Keratinocyte (primary cell): ENCODE results near the gene ABLIM1. TPM values are rescaled to one million over a fixed set of nuclear protein-coding genes. Genes with fewer than 3 reads are reported as not detected.

Experiments
- DNase-seq: peaks from one replicate; pipeline ENCODE4 v3.0.0-alpha.2; 2011; ENCODE audit warnings: low read depth, missing footprints, low spot score
- FAIRE-seq: peaks from 2 replicates; lab custom pipeline; 2011; peaks lifted over from hg19 to GRCh38; lab: Jason Lieb, UNC
- H2AFZ ChIP-seq: 2 replicates; pipeline ENCODE4 v1.6.0; 2012; ENCODE audit warnings: low read length, control low read depth, inconsistent platforms; ENCODE audit not compliant: control insufficient read depth
- H3K27ac ChIP-seq: 2 replicates; pipeline ENCODE4 v1.5.1; 2011; ENCODE audit warnings: low read length; ENCODE audit not compliant: control insufficient read depth, insufficient read depth
- H3K27me3 ChIP-seq: 3 replicates; pipeline ENCODE4 v1.6.0; 2011; ENCODE audit warnings: low read length; ENCODE audit not compliant: control insufficient read depth, insufficient read depth; ENCODE audit errors: extremely low read depth
- H3K36me3 ChIP-seq, 2 experiments: 2 replicates in 1 of 2; 3 replicates in 1 of 2; pipeline ENCODE4 v1.5.1; 2011; ENCODE audit warnings: low read length in 2 of 2, mild to moderate bottlenecking in 1 of 2; ENCODE audit not compliant: control insufficient read depth in 2 of 2, insufficient read depth in 2 of 2; ENCODE audit errors: extremely low read depth in 1 of 2
- H3K4me1 ChIP-seq: 3 replicates; pipeline ENCODE4 v1.5.1; 2011; ENCODE audit warnings: low read length; ENCODE audit not compliant: control insufficient read depth, insufficient read depth; ENCODE audit errors: extremely low read depth
- H3K4me2 ChIP-seq: 3 replicates; pipeline ENCODE4 v1.6.0; 2011; ENCODE audit warnings: low read depth, low read length; ENCODE audit not compliant: control insufficient read depth, insufficient read depth; ENCODE audit errors: extremely low read depth
- H3K4me3 ChIP-seq, 3 experiments: fragments of 200-600 bp in 1 of 3; sonication (generic) in 1 of 3; 2 replicates in 2 of 3; 3 replicates in 1 of 3; pipeline ENCODE4 v1.5.1; 2011 to 2016; ENCODE audit warnings: low read length in 3 of 3, mild to moderate bottlenecking in 3 of 3, control low read depth in 2 of 3, inconsistent platforms in 1 of 3, low read depth in 1 of 3, mixed read lengths in 1 of 3, mixed run types in 1 of 3, moderate library complexity in 1 of 3; ENCODE audit not compliant: control insufficient read depth in 2 of 3, insufficient read depth in 2 of 3; ENCODE audit errors: extremely low read depth in 1 of 3
- H3K79me2 ChIP-seq: 2 replicates; pipeline ENCODE4 v1.6.0; 2012; ENCODE audit warnings: low read length; ENCODE audit not compliant: control insufficient read depth, insufficient read depth
- H3K9ac ChIP-seq: 3 replicates; pipeline ENCODE4 v1.6.0; 2011; ENCODE audit warnings: low read length; ENCODE audit not compliant: control insufficient read depth, insufficient read depth; ENCODE audit errors: extremely low read depth
- H3K9me1 ChIP-seq: 3 replicates; pipeline ENCODE4 v1.6.0; 2011; ENCODE audit warnings: low read length; ENCODE audit not compliant: control insufficient read depth, insufficient read depth; ENCODE audit errors: extremely low read depth
- H3K9me3 ChIP-seq: 2 replicates; pipeline ENCODE4 v1.5.1; 2012; ENCODE audit warnings: low read depth, low read length; ENCODE audit not compliant: control insufficient read depth
- H4K20me1 ChIP-seq: 3 replicates; pipeline ENCODE4 v1.6.0; 2011; ENCODE audit warnings: low read length; ENCODE audit not compliant: control insufficient read depth, insufficient read depth; ENCODE audit errors: extremely low read depth
- EZH2 ChIP-seq: IDR thresholded peaks from one replicate; pipeline ENCODE4 v1.6.1; 2012; ENCODE audit warnings: inconsistent platforms, mild to moderate bottlenecking, low read length, moderate library complexity
- dilution Hi-C: fragments of 300-500 bp; cut with MboI; formaldehyde crosslinking; loops from one replicate; pipeline ENCODE4 v1.7.0; 2020; ENCODE audit warnings: low sequenced_read_pairs; ENCODE audit not compliant: extremely low pct_ligation_motif_present
- polyA plus RNA-seq, 5 experiments: library from polyadenylated mRNA; depleted of rRNA in 3 of 5; stranded (reverse) in 3 of 5; stranded (forward) in 1 of 5; unstranded in 1 of 5; fragments of >200 nt; gene quantifications; 1 replicate in 1 of 5; 2 replicates in 3 of 5; 3 replicates in 1 of 5; pipeline versions ENCODE4 v1.2.1 to v1.2.3, GENCODE V29; 2011 to 2012; ENCODE audit warnings: missing spikeins in 2 of 5, low read depth in 1 of 5, low replicate concordance in 1 of 5
- TF ChIP-seq, protein P1 (sequence below), 3 experiments: IDR thresholded peaks in 1 of 3; conservative IDR thresholded peaks in 1 of 3; optimal IDR thresholded peaks in 1 of 3; 2 replicates in 2 of 3; 3 replicates in 1 of 3; pipeline versions ENCODE3 to v1.5.1; 2011; ENCODE audit warnings: low read length in 3 of 3, mild to moderate bottlenecking in 3 of 3, moderate library complexity in 2 of 3, control low read depth in 1 of 3, inconsistent platforms in 1 of 3; ENCODE audit not compliant: insufficient read depth in 2 of 3; ENCODE audit errors: extremely low read depth in 1 of 3

ABLIM1 gene
- polyA plus RNA-seq, 1 donor (not counting 4 experiments of a cell fraction or from before 2014, with no cell fraction given), result 55.2 TPM

DNA sequence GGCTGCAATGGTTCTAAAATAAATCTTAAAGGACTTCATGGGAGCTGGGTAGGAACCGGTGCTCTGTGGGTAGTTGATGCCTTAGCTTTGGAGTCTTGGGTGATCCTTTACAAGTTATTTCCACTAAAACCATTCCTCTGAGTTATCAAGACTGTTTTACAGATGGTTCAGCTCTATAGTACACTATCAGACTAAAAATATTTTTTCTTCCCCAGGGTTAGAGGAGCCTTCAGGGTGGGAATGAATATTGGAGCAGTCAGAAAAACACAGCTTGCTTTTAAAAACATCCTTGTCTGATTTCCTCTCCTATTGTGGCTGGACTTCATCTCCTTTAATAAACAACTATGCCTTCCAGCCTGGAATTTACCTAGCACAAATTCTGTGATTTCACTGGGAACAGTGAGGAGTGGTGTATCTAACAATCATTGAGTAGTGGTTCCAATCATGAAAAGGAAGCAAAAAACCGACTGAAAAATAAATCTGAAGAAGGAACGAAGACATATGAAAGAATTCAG lies 151.1 kb downstream of the ABLIM1 start:
- no peak for FAIRE-seq
- TF ChIP-seq, protein P1, sequence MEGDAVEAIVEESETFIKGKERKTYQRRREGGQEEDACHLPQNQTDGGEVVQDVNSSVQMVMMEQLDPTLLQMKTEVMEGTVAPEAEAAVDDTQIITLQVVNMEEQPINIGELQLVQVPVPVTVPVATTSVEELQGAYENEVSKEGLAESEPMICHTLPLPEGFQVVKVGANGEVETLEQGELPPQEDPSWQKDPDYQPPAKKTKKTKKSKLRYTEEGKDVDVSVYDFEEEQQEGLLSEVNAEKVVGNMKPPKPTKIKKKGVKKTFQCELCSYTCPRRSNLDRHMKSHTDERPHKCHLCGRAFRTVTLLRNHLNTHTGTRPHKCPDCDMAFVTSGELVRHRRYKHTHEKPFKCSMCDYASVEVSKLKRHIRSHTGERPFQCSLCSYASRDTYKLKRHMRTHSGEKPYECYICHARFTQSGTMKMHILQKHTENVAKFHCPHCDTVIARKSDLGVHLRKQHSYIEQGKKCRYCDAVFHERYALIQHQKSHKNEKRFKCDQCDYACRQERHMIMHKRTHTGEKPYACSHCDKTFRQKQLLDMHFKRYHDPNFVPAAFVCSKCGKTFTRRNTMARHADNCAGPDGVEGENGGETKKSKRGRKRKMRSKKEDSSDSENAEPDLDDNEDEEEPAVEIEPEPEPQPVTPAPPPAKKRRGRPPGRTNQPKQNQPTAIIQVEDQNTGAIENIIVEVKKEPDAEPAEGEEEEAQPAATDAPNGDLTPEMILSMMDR (optimal IDR thresholded peaks at IDR 0.05 in 1 of 3, IDR thresholded peaks at IDR 0.05 in 1 of 3, conservative IDR thresholded peaks at IDR 0.05 in 1 of 3; ENCODE audit: extremely low read depth in 1 of 3, insufficient read depth in 2 of 3, low read length in 3 of 3), result no peak
- TF ChIP-seq EZH2, result no peak
- H3K9me1 ChIP-seq, result no peaks in the 10 kb centered on the region
- DNase-seq, result no peak
- peaks cover 23% of the 10 kb centered on the region for H3K4me1 ChIP-seq
- H3K9me3 ChIP-seq, result no peaks in the 10 kb centered on the region
- no peaks in the 10 kb centered on the region for H4K20me1 ChIP-seq
- no peak overlapping the region for H3K27ac ChIP-seq
- H3K4me3 ChIP-seq, result no peak overlapping the region
- no peak overlapping the region for H2AFZ ChIP-seq
- no peaks in the 10 kb centered on the region for H3K27me3 ChIP-seq
- no peak overlapping the region for H3K4me2 ChIP-seq
- H3K79me2 ChIP-seq, result no peaks in the 10 kb centered on the region
- dilution Hi-C loops, result no loop called here
- no peak overlapping the region for H3K9ac ChIP-seq
- H3K36me3 ChIP-seq, result peaks cover 0 to 1% of the 10 kb centered on the region in 2 experiments

DNA sequence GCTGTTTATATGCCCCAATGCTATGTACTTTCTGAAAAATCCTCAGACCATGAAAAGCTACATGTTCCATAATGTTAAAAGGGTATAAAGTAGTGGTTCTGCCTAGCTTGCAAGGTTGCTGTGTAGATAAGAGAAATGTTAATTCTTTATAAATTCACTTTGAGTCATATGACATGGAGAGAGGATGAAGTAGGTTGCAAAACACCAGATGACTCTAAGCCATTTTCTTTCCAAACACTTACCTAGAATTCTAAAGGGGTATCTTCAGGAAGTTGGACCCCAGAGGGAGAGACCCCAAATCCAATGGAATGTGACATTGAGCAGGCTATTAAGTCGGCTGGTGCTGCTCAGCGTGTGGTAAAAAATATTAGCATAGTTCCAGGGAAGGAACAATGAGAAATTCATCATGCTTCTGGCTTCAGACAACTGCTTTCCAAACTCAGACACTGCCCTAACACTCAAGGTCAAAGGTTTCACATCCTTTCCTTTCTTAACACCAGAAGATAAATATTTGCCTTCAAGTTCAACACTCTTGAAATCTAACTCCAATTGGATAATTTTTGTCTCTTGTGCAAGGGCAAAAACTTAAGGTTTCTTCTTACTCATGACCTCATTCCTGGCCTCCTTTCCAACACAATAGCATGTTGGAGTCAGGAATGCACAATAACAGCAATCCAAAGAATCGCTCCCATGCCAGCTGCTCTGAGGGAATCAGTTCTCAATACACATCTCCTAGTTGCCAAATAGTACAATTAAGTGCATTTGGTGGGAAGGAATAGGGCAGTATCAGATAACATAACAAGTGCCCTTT lies 153.1 kb downstream of the ABLIM1 start:
- dilution Hi-C loops, result no loop called here
- Histone ChIP-seq H4K20me1 (no peaks in the 10 kb centered on the region), H2AFZ (no peak overlapping the region), H3K27me3 (no peaks in the 10 kb centered on the region), H3K9ac (no peak overlapping the region), H3K27ac (no peak overlapping the region), H3K4me2 (no peak overlapping the region), H3K36me3 (no peaks in the 10 kb centered on the region), H3K79me2 (no peaks in the 10 kb centered on the region), H3K9me3 (no peaks in the 10 kb centered on the region), H3K4me3 (no peak overlapping the region), H3K4me1 (peaks cover 30% of the 10 kb centered on the region), H3K9me1 (no peaks in the 10 kb centered on the region)
- peak; percentile 87 for FAIRE-seq
- no peak for TF ChIP-seq EZH2
- TF ChIP-seq, protein P1 (optimal IDR thresholded peaks at IDR 0.05 in 1 of 3, IDR thresholded peaks at IDR 0.05 in 1 of 3, conservative IDR thresholded peaks at IDR 0.05 in 1 of 3; ENCODE audit: extremely low read depth in 1 of 3, insufficient read depth in 2 of 3, low read length in 3 of 3), result no peak
- DNase-seq, result no peak
